ENCODE results near the gene TMEM108. TPM values are rescaled to one million over a fixed set of nuclear protein-coding genes. Genes with fewer than 3 reads are reported as not detected.

The TMEM108 gene
- polyA plus RNA-seq, 12 donors, result 13.0 to 32.2 (median 18.3) TPM; not detected in 1

DNA sequence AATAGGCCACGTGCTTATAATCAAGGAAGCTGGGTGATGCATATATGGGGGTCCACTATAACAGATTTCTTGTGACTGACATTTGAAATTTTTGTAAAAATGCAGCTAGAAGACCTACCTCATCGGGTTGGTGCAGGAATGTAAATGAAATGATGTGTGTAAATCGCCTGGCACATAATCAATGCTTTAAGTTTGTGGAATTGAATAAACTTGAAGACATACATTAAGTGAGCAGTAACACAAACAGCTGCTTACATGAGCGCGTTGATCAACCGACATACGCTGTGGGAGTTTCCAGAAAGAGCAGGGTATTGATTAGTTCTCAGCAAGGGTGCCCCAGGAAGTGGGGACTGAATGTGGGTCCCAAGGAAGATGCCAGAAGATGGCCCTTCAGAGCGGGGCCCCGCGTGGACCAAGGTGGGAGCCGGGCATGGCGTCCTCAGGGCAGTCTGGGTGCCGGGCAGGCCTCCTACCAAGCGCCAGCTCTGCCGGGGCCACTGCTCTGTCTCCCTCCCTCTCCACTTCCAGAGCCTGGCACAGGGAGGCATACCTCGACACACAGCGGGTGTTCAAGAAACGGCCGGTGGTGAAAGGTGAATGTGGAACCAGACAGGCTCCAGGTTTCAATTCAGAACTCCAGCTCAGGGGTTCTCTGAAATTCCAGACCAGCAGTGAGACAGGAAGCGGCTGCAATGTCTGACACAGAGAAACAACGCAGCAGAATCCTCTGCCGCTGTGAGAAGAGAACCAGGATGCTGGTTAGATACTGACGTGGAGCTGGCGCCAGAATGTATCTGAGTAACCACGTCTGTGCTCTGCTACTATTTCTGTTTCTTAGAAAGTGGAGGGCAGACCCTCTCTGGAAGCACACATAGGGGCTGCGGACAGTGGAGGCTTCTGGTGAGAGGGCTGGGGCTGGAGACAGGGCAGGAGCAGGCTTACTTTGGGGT lies 374.3 kb downstream of the TMEM108 start:
- DNase-seq, result no peak

DNA sequence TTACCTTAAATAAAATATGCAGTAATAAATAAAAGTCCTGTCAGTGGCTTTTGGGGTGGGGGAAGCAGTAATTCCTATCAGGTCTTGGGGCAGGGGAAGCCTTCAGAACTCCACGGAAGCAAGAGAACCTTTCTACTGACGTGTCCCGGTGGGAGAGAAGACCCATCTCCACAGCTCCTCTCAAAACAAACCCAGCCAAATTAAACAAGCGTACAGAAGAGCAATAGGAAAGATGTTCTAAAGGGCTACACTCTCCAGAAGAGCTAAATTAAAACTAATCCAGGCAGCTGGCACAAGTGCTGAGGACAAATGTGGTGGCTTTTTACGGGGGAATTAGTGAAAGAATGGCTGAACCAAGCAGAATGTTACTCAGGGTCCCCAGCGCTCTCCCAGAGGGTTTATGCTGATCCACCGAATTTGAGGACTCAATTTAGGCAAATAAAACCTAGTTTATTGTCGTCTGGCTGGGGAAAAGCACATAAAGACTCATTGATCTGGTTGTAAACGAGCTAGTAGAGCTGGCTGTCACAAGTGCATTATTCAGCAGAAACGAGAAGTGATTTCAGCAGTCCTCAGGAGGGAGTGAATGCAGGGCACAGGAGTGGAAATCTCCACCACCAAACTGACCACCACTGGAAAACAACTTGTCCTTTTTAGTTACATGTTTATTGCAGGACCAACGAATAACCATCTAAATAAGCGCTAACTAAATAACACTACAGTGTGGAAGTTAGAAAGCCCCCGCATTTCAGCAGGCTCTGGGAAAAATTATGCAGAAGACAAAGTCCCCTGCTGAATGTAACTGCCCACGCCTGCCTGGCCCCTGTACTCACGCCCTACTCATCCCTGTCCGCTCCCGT lies 375.2 kb downstream of the TMEM108 start:
- no peak for DNase-seq

- DNase-seq, result no peak
These were observed 375.8 kb downstream of the TMEM108 start for GRCh38 chr3:133414021-133414392.

DNA sequence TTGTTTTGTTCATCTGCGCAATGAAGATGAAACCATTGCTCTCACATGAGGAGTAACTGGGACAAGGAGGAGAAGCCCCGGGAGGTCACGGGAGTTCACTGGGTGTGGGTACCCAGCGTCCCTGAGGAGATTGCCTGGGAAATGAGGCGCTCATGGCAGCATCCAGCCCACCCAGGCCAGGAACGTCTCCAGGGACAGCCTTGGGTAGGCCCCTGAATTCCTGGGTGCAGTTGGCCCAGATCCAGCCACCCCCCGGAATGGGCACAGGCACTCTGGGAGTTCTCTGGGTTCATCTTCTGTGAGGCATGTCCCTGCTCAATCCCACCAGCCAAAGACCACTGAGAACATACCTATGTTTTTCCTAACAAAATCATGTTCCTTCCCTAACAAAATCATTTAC lies 380.2 kb downstream of the TMEM108 start:
- no peak for DNase-seq

- DNase-seq, result no peak
These were observed 381.1 kb downstream of the TMEM108 start for GRCh38 chr3:133419151-133419909.

- DNase-seq, result no peak
These were observed 387.0 kb downstream of the TMEM108 start for GRCh38 chr3:133424937-133425869.

- no peak for DNase-seq
These were observed 387.7 kb downstream of the TMEM108 start for GRCh38 chr3:133425898-133426297.

DNA sequence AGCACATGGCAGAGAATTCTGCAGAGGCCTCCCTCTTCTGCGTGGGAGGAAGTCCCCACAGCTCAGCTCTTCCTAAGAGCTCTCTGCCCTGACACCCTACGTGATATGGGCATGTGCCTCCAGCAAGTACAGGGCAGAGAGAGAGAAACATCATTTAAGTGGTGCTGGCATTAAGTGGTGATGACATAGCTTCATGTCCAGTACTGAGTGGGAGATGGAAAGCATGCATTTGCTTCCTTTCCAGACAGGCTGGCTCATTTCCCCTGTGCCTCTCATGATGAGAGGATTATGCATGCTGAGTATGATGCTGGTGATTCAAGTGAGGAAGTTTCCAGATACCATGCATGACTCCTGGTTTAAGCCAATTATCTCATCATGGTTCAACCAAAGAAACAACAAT lies 388.5 kb downstream of the TMEM108 start:
- DNase-seq, result no peak

GRCh38 chr3:133428552-133428951 lies 390.4 kb downstream of the TMEM108 start:
- no peak for DNase-seq

DNA sequence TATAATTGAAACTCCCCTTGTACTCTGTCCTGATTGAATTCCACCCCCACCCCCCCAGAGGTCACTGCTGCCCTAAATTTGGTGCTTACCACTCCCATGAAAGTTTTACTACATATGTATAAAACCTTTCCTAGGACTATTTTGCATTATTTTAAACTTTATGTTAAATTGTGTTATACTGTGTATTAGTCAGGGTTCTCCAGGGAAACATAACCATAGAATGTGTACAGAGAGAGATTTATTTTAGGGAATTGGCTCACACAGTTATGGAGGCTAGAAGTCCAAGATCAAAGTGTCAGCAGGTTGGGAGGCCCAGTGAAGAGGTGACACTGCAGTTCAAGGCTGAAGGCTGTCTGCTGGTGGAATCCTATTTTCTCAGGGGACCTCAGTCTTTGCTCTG lies 390.9 kb downstream of the TMEM108 start:
- no peak for DNase-seq

- no peak for DNase-seq
These were observed 401.4 kb downstream of the TMEM108 start for GRCh38 chr3:133439563-133439962.

- DNase-seq, result no peak
These were observed 402.5 kb downstream of the TMEM108 start for GRCh38 chr3:133440652-133441051.

DNA sequence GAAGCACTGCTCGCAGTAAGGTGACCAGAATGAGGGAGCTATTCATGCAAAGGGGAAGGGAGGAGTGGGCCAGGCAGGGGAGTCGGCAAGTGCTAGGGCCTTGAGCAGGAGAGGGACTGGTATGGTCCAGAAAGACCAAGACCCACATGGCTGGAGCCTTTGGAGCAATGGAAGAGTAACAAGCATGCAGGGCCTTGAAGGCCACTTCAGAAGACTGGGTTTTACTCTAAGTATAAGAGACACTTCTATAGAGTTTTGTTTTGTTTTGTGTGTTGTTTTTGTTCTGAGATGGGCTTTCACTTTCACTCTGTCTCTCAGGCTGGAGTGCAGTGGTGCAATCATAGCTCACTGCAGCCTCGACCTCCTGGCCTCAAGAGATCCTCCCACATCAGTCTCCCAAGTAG lies 403.7 kb downstream of the TMEM108 start:
- no peak for DNase-seq

GRCh38 chr3:133442518-133442917 lies 404.3 kb downstream of the TMEM108 start:
- DNase-seq, result no peak

GRCh38 chr3:133443649-133444422 lies 405.6 kb downstream of the TMEM108 start:
- no peak for DNase-seq

- no peak for DNase-seq
These were observed 406.2 kb downstream of the TMEM108 start for GRCh38 chr3:133444423-133444774.

DNA sequence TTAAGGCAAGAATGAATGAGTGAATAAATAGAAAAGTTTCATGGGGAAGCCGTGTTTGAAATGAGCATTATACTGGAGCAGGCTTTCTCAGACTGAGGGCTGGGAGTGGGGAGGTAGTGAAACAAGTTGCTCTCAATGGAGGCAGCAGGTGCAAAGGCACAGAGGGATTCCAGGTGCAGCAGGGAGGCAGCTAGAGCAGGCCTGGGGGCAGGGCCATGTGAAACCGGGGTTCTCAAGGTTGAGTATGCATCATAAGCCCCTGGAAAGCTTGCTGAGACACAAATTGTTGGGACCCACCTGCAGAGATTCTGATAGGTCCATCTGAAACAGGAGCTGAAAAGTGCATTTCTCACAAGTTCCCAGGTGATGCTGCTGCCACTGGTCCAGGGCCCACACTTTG lies 406.9 kb downstream of the TMEM108 start:
- DNase-seq, result no peak

Data from muscle of arm (tissue), 12 donors.